Measurements from ENCODE around the gene ASTE1. TPM values are rescaled to one million over a fixed set of nuclear protein-coding genes. Genes with fewer than 3 reads are reported as not detected.
"Not testable (repeated sequence)": the region's sequence is repeated elsewhere in the genome, so short reads cannot be mapped to it uniquely, and the experiment has no call there.

Gene ASTE1
- total and polyA plus RNA-seq, 9 of the 15 experiments (the other 6 are each of a cell fraction or from before 2014, with no cell fraction given): 3.5 to 12.1 (median 6.9) TPM

DNA sequence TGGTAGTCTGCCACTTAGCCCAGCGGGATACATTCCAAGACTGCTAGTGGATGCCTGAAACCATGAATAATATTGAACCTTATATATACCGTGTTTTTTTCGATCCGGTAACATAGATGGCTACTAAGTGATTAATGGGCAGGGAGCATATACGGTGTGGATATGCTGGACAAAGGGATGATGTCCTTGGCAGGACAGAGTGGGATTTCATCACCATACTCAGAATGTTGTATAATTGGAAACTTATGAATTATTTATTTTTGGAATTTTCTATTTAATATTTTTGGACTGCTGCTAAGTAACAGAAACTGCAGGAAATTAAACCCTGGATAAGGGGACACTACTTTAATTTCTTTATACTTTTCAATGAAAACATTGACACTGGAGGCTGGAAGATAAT is 53.2 kb downstream of the ASTE1 start (continued):
- TF ChIP-seq MAFG (tag; conservative IDR thresholded peaks at IDR 0.05): no peak
- TF ChIP-seq, protein P1, sequence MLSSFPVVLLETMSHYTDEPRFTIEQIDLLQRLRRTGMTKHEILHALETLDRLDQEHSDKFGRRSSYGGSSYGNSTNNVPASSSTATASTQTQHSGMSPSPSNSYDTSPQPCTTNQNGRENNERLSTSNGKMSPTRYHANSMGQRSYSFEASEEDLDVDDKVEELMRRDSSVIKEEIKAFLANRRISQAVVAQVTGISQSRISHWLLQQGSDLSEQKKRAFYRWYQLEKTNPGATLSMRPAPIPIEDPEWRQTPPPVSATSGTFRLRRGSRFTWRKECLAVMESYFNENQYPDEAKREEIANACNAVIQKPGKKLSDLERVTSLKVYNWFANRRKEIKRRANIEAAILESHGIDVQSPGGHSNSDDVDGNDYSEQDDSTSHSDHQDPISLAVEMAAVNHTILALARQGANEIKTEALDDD (IDR thresholded peaks at IDR 0.05): no peak
- no peak for TF ChIP-seq ZNF444 (CRISPR knock-in tag; IDR thresholded peaks at IDR 0.05)
- TF ChIP-seq ARHGAP35 (IDR thresholded peaks at IDR 0.05; ENCODE audit: partially characterized antibody): no peak
- no peak for TF ChIP-seq GABPB2 (CRISPR knock-in tag; conservative IDR thresholded peaks at IDR 0.05)
- TF ChIP-seq NR2F6 (CRISPR knock-in tag; IDR thresholded peaks at IDR 0.05): no peak

DNA sequence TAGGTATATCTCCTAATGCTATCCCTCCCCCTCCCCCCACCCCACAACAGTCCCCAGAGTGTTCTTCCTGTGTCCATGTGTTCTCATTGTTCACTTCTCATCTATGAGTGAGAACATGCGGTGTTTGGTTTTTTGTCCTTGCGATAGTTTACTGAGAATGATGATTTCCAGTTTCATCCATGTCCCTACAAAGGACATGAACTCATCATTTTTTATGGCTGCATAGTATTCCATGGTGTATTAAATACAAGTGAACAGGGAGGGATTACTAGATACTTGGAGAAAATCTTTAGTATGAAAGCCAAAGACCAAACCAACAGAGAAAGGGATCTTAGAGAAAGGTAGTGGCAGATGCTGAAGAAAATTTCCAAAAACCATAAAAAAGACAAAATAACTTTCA is 54.0 kb downstream of the ASTE1 start:
- H3K27me3 ChIP-seq (ENCODE audit: control insufficient read depth in 2 of 2, insufficient read depth in 2 of 2, low read length in 2 of 2); H4K20me1 ChIP-seq (replicated peaks; ENCODE audit: control insufficient read depth, insufficient read depth, low read length); H3K9me3 ChIP-seq (replicated peaks; ENCODE audit: control insufficient read depth, insufficient read depth, low read depth, low read length); in situ Hi-C loops (cut with MboI); FAIRE-seq; CTCF ChIA-PET (ENCODE audit: low intra/inter-chr PET ratio); H3K9me1 ChIP-seq (ENCODE audit: control insufficient read depth, insufficient read depth, low read length); POLR2A ChIA-PET; H3K9ac ChIP-seq (ENCODE audit: insufficient read depth in 1 of 2, low read depth in 2 of 2, low read length in 2 of 2); H3K4me1 ChIP-seq (replicated peaks in 1 of 2; ENCODE audit: control insufficient read depth in 2 of 2, insufficient read depth in 2 of 2, low read length in 2 of 2); H3K27ac ChIP-seq (ENCODE audit: extremely low read depth, low read depth, low read length); H3K4me3 ChIP-seq; BruUV-seq (replicated peaks); DNase-seq (ENCODE audit: extremely low read depth in 1 of 4, low spot score in 3 of 4); intact Hi-C loops (cut with micrococcal nuclease); ATAC-seq; H2AFZ ChIP-seq (ENCODE audit: low read depth, low read length); H3K79me2 ChIP-seq (ENCODE audit: control insufficient read depth, insufficient read depth, low read length); H3K4me2 ChIP-seq (ENCODE audit: insufficient read depth, low read length): not testable (repeated sequence)
- TF ChIP-seq ZNF146 (CRISPR knock-in tag; IDR thresholded peaks at IDR 0.05; ENCODE audit: unreplicated experiment): peak; percentile 38
- peak; percentile 13 for TF ChIP-seq RBM25 (IDR thresholded peaks at IDR 0.05; ENCODE audit: low read depth, low read length, severe bottlenecking)
- H3K36me3 ChIP-seq (ENCODE audit: control insufficient read depth, insufficient read depth, low read length): peaks cover 25% of the 10 kb centered on the region; the same call in 2 of the 3 replicates
- no CpG with 5 or more reads among the region's 2 CpGs for WGBS (ENCODE audit: insufficient coverage, low coverage, missing lambda C conversion rate)

All from K562 (cell line).